Right atrium auricular region (tissue), 2 donors: ENCODE results near the gene BRSK1. TPM values are rescaled to one million over a fixed set of nuclear protein-coding genes. Genes with fewer than 3 reads are reported as not detected.

Experiments used
- DNase-seq: peaks from one replicate; pipeline ENCODE4 v3.0.0-alpha.2; 2019; ENCODE audit warnings: low spot score
- H3K27ac ChIP-seq, 2 donors: fragments of 200-600 bp; sonication (generic); 1 replicate in 1 of 2; 2 replicates in 1 of 2; pipeline ENCODE4 v1.5.1; 2016 to 2019
- H3K27me3 ChIP-seq, 2 donors: fragments of 200-600 bp; sonication (generic); one replicate each; pipeline versions ENCODE4 v1.5.1 to v1.6.0; 2017 to 2019
- H3K36me3 ChIP-seq: fragments of 200-600 bp; sonication (generic); one replicate; pipeline ENCODE4 v1.5.1; 2016
- H3K4me1 ChIP-seq, 2 donors: fragments of 200-600 bp; sonication (generic); one replicate each; pipeline versions ENCODE4 v1.5.1 to v1.6.0; 2017 to 2019
- H3K4me3 ChIP-seq, 2 donors: fragments of 200-600 bp; sonication (generic); 1 replicate in 1 of 2; 2 replicates in 1 of 2; pipeline ENCODE4 v1.5.1; 2017 to 2019; ENCODE audit warnings: mild to moderate bottlenecking in 1 of 2, moderate library complexity in 1 of 2
- H3K9me3 ChIP-seq, 2 donors: fragments of 200-600 bp; sonication (generic); one replicate each; pipeline ENCODE4 v1.5.1; 2019
- total RNA-seq, 2 donors: library from RNA; depleted of rRNA; stranded (reverse); fragments of >200 nt; gene quantifications; one replicate each; pipeline ENCODE4 v1.1.0, GENCODE V29; 2016
- TF ChIP-seq, protein P1 (sequence below), 2 donors: fragments of 200-600 bp; sonication (generic); IDR thresholded peaks; one replicate each; pipeline ENCODE4 v1.5.1; 2019; ENCODE audit warnings: antibody characterized with exemption in 2 of 2

Gene BRSK1
- total RNA-seq, 2 donors from 2014 or later: 5.6 to 15.6 TPM

GRCh38 chr19:55341171-55341588 lies 57.4 kb downstream of the BRSK1 start:
- Histone ChIP-seq H3K4me1 (peaks cover 0 to 34% of the 10 kb centered on the region in 2 donors), H3K4me3 (peak overlapping the region; percentile 68 to 81), H3K27ac (peak overlapping the region; percentile 88 to 95), H3K36me3 (peaks cover 10% of the 10 kb centered on the region), H3K27me3 (no peaks in the 10 kb centered on the region), H3K9me3 (no peaks in the 10 kb centered on the region)
- peak; percentile 64 for DNase-seq
- TF ChIP-seq, protein P1, sequence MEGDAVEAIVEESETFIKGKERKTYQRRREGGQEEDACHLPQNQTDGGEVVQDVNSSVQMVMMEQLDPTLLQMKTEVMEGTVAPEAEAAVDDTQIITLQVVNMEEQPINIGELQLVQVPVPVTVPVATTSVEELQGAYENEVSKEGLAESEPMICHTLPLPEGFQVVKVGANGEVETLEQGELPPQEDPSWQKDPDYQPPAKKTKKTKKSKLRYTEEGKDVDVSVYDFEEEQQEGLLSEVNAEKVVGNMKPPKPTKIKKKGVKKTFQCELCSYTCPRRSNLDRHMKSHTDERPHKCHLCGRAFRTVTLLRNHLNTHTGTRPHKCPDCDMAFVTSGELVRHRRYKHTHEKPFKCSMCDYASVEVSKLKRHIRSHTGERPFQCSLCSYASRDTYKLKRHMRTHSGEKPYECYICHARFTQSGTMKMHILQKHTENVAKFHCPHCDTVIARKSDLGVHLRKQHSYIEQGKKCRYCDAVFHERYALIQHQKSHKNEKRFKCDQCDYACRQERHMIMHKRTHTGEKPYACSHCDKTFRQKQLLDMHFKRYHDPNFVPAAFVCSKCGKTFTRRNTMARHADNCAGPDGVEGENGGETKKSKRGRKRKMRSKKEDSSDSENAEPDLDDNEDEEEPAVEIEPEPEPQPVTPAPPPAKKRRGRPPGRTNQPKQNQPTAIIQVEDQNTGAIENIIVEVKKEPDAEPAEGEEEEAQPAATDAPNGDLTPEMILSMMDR (IDR thresholded peaks at IDR 0.05): no peak

GRCh38 chr19:55341595-55342531 lies 58.1 kb downstream of the BRSK1 start:
- Histone ChIP-seq H3K9me3 (no peaks in the 10 kb centered on the region), H3K27ac (no peak overlapping the region), H3K27me3 (no peaks in the 10 kb centered on the region), H3K36me3 (peaks cover 10% of the 10 kb centered on the region), H3K4me1 (peaks cover 0 to 35% of the 10 kb centered on the region in 2 donors), H3K4me3 (no peak overlapping the region)
- TF ChIP-seq, protein P1 (IDR thresholded peaks at IDR 0.05): no peak
- DNase-seq: no peak

- Histone ChIP-seq H3K4me1 (peaks cover 0 to 26% of the 10 kb centered on the region in 2 donors), H3K9me3 (no peaks in the 10 kb centered on the region), H3K36me3 (peaks cover 14% of the 10 kb centered on the region), H3K27ac (no peak overlapping the region), H3K27me3 (no peaks in the 10 kb centered on the region), H3K4me3 (no peak overlapping the region)
- TF ChIP-seq, protein P1 (IDR thresholded peaks at IDR 0.05): no peak
- no peak for DNase-seq
These were observed 60.6 kb downstream of the BRSK1 start for GRCh38 chr19:55344444-55344843.

DNA sequence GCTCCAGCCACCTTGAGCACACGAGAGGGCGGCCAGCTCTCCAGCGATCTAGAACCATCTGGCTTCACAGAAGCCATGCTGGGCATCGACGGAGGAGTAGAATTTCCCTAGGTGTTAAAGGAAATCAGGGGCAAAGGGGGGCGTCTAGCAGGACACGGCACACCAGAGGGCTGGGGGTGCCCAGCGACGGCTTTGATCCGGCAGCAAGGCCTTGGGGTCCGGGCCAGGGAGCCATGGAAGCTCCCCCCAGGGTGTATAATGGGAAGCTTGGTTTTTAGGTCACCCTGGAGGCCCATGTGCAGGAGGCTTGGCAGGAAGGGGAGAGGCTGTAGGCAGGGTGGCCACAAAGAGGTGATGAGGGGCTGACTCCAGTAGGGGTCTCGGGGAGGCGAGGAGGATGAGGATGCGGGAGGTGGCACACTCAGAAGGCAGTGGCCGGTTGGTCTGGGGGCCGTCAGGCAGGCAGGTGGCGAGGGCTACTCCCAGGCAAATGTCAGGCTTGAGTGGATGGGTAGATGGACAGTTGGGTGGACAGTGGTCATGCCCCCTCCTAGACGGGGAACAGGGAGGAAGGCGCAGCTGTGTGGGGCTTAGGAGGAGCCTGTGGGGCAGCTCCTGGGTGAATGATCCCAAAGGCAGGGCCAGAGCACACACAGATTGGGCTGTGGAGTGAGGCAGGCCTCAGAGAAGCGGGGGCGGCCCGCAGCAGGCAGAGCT lies 61.5 kb downstream of the BRSK1 start:
- H3K9me3 ChIP-seq: no peaks in the 10 kb centered on the region
- H3K36me3 ChIP-seq: peaks cover 14% of the 10 kb centered on the region
- DNase-seq: no peak
- no peaks in the 10 kb centered on the region for H3K27me3 ChIP-seq
- no peak overlapping the region for H3K27ac ChIP-seq
- TF ChIP-seq, protein P1 (IDR thresholded peaks at IDR 0.05): no peak
- no peak overlapping the region for H3K4me3 ChIP-seq
- peaks cover 0 to 23% of the 10 kb centered on the region in 2 donors for H3K4me1 ChIP-seq

GRCh38 chr19:55345818-55346724 lies 62.3 kb downstream of the BRSK1 start:
- peaks cover 14% of the 10 kb centered on the region for H3K36me3 ChIP-seq
- no peak overlapping the region for H3K4me3 ChIP-seq
- H3K27me3 ChIP-seq: no peaks in the 10 kb centered on the region
- H3K27ac ChIP-seq: no peak overlapping the region
- H3K4me1 ChIP-seq: peaks cover 0 to 15% of the 10 kb centered on the region in 2 donors
- TF ChIP-seq, protein P1 (IDR thresholded peaks at IDR 0.05): no peak
- DNase-seq: no peak
- no peaks in the 10 kb centered on the region for H3K9me3 ChIP-seq
